ENCODE results near the gene KLHDC1.
A peak's percentile ranks its signal among the peaks of the same experiment; 100 is the strongest.
"Not testable (repeated sequence)": the region's sequence is repeated elsewhere in the genome, so short reads cannot be mapped to it uniquely, and the experiment has no call there.

Gene KLHDC1

GRCh38 chr14:49771691-49772090 is 78.8 kb downstream of the KLHDC1 start:
- CTCF ChIA-PET = interaction anchor here (4.0 kb wide), 1 partner anchor 137 kb away, joined by 16 read pairs; the partner anchor contains the start of gene DNAAF2
- H3K9me3 ChIP-seq (ENCODE audit: control insufficient read depth, insufficient read depth, low read depth, low read length); H3K27ac ChIP-seq (ENCODE audit: extremely low read depth, low read depth, low read length); H3K4me3 ChIP-seq (ENCODE audit: low read depth, low read length): not testable (repeated sequence)
- H3K4me1 ChIP-seq (ENCODE audit: control insufficient read depth, insufficient read depth, low read length) = peaks cover 18% of the 10 kb centered on the region
- POLR2A ChIA-PET = interaction anchor here (0.9 kb wide), 1 partner anchor 151 kb away, joined by 3 read pairs; no protein-coding TSS in a partner anchor
- H3K36me3 ChIP-seq (ENCODE audit: control insufficient read depth in 2 of 2, insufficient read depth in 1 of 2, low read length in 2 of 2) = peaks cover 26 to 28% of the 10 kb centered on the region in 2 experiments

- Histone ChIP-seq H3K36me3 (ENCODE audit: control insufficient read depth in 2 of 2, insufficient read depth in 1 of 2, low read length in 2 of 2) (peaks cover 43 to 48% of the 10 kb centered on the region in 2 experiments), H3K9me3 (ENCODE audit: control insufficient read depth, insufficient read depth, low read depth, low read length) (no peaks in the 10 kb centered on the region), H3K27ac (ENCODE audit: extremely low read depth, low read depth, low read length) (no peak overlapping the region), H3K4me3 (ENCODE audit: low read depth, low read length) (no peak overlapping the region), H3K4me1 (ENCODE audit: control insufficient read depth, insufficient read depth, low read length) (peaks cover 15% of the 10 kb centered on the region)
- TF ChIP-seq, protein P1, sequence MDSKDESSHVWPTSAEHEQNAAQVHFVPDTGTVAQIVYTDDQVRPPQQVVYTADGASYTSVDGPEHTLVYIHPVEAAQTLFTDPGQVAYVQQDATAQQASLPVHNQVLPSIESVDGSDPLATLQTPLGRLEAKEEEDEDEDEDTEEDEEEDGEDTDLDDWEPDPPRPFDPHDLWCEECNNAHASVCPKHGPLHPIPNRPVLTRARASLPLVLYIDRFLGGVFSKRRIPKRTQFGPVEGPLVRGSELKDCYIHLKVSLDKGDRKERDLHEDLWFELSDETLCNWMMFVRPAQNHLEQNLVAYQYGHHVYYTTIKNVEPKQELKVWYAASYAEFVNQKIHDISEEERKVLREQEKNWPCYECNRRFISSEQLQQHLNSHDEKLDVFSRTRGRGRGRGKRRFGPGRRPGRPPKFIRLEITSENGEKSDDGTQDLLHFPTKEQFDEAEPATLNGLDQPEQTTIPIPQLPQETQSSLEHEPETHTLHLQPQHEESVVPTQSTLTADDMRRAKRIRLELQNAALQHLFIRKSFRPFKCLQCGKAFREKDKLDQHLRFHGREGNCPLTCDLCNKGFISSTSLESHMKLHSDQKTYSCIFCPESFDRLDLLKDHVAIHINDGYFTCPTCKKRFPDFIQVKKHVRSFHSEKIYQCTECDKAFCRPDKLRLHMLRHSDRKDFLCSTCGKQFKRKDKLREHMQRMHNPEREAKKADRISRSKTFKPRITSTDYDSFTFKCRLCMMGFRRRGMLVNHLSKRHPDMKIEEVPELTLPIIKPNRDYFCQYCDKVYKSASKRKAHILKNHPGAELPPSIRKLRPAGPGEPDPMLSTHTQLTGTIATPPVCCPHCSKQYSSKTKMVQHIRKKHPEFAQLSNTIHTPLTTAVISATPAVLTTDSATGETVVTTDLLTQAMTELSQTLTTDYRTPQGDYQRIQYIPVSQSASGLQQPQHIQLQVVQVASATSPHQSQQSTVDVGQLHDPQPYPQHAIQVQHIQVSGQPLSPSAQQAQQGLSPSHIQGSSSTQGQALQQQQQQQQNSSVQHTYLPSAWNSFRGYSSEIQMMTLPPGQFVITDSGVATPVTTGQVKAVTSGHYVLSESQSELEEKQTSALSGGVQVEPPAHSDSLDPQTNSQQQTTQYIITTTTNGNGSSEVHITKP (tag by site-specific recombination; IDR thresholded peaks at IDR 0.05) = peak; percentile 48
- TF ChIP-seq WT1 (tag by site-specific recombination; IDR thresholded peaks at IDR 0.05) = no peak
- TF ChIP-seq, protein P2, sequence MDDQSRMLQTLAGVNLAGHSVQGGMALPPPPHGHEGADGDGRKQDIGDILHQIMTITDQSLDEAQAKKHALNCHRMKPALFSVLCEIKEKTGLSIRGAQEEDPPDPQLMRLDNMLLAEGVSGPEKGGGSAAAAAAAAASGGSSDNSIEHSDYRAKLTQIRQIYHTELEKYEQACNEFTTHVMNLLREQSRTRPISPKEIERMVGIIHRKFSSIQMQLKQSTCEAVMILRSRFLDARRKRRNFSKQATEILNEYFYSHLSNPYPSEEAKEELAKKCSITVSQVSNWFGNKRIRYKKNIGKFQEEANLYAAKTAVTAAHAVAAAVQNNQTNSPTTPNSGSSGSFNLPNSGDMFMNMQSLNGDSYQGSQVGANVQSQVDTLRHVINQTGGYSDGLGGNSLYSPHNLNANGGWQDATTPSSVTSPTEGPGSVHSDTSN (CRISPR knock-in tag; IDR thresholded peaks at IDR 0.05) = no peak
- CTCF ChIA-PET = no interaction called here
- POLR2A ChIA-PET = no interaction called here
These were observed 81.2 kb downstream of the KLHDC1 start for GRCh38 chr14:49774106-49774505.

DNA sequence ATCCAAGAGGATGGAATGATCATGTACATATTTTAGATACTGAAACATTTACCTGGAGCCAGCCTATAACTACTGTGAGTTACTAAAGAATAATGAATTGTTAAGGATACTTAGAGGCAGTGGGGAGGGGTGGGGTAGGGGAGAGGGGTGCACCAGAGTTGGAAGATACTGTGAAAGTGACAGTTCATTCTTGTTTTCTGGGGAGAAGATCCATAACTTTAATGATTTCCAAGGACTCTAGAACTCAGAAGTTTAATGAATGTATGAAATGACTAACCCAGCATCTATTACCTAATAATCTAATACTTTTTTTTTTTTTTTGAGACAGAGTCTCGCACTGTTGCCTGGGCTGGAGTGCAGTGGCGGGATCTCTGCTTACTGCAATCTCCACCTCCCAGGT is 85.5 kb downstream of the KLHDC1 start:
- Histone ChIP-seq H3K9me3 (ENCODE audit: control insufficient read depth, insufficient read depth, low read depth, low read length) (no peaks in the 10 kb centered on the region), H3K27ac (ENCODE audit: extremely low read depth, low read depth, low read length) (no peak overlapping the region), H3K4me1 (ENCODE audit: control insufficient read depth, insufficient read depth, low read length) (no peaks in the 10 kb centered on the region), H3K4me3 (ENCODE audit: low read depth, low read length) (no peak overlapping the region), H3K36me3 (ENCODE audit: control insufficient read depth in 2 of 2, insufficient read depth in 1 of 2, low read length in 2 of 2) (peaks cover 63 to 85% of the 10 kb centered on the region in 2 experiments)
- TF ChIP-seq ZNF202 (tag by site-specific recombination; IDR thresholded peaks at IDR 0.05; ENCODE audit: borderline replicate concordance) (no peak), ZNF621 (tag by site-specific recombination; IDR thresholded peaks at IDR 0.05) (no peak), ZNF266 (tag by site-specific recombination; IDR thresholded peaks at IDR 0.05; ENCODE audit: low read depth) (no peak), ZNF548 (tag by site-specific recombination; IDR thresholded peaks at IDR 0.05) (no peak), ZNF677 (tag by site-specific recombination; IDR thresholded peaks at IDR 0.05) (no peak), ZNF112 (tag by site-specific recombination; IDR thresholded peaks at IDR 0.05) (no peak), SP3 (tag by site-specific recombination; IDR thresholded peaks at IDR 0.05) (no peak), ZNF121 (tag by site-specific recombination; IDR thresholded peaks at IDR 0.05) (no peak), ZNF623 (tag by site-specific recombination; IDR thresholded peaks at IDR 0.05) (no peak), ZNF248 (tag by site-specific recombination; IDR thresholded peaks at IDR 0.05) (no peak), ZBTB48 (tag by site-specific recombination; IDR thresholded peaks at IDR 0.05) (no peak), KLF7 (tag by site-specific recombination; IDR thresholded peaks at IDR 0.05; ENCODE audit: borderline replicate concordance) (no peak), ZBTB20 (tag by site-specific recombination; IDR thresholded peaks at IDR 0.05) (no peak), GFI1B (tag by site-specific recombination; IDR thresholded peaks at IDR 0.05) (no peak), ZNF626 (tag by site-specific recombination; IDR thresholded peaks at IDR 0.05) (no peak), ZNF157 (tag by site-specific recombination; IDR thresholded peaks at IDR 0.05) (no peak), ZNF37A (tag by site-specific recombination; IDR thresholded peaks at IDR 0.05) (no peak), KLF9 (tag by site-specific recombination; IDR thresholded peaks at IDR 0.05; ENCODE audit: low read depth) (no peak)
- TF ChIP-seq, protein P3, sequence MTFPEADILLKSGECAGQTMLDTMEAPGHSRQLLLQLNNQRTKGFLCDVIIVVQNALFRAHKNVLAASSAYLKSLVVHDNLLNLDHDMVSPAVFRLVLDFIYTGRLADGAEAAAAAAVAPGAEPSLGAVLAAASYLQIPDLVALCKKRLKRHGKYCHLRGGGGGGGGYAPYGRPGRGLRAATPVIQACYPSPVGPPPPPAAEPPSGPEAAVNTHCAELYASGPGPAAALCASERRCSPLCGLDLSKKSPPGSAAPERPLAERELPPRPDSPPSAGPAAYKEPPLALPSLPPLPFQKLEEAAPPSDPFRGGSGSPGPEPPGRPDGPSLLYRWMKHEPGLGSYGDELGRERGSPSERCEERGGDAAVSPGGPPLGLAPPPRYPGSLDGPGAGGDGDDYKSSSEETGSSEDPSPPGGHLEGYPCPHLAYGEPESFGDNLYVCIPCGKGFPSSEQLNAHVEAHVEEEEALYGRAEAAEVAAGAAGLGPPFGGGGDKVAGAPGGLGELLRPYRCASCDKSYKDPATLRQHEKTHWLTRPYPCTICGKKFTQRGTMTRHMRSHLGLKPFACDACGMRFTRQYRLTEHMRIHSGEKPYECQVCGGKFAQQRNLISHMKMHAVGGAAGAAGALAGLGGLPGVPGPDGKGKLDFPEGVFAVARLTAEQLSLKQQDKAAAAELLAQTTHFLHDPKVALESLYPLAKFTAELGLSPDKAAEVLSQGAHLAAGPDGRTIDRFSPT (tag by site-specific recombination; IDR thresholded peaks at IDR 0.05) = no peak
- CTCF ChIA-PET = no interaction called here
- POLR2A ChIA-PET = no interaction called here

GRCh38 chr14:49781040-49781439 is 88.1 kb downstream of the KLHDC1 start:
- H3K36me3 ChIP-seq (ENCODE audit: control insufficient read depth in 2 of 2, insufficient read depth in 1 of 2, low read length in 2 of 2) = peaks cover 75 to 88% of the 10 kb centered on the region in 2 experiments
- H3K4me3 ChIP-seq (ENCODE audit: low read depth, low read length); H3K27ac ChIP-seq (ENCODE audit: extremely low read depth, low read depth, low read length); H3K9me3 ChIP-seq (ENCODE audit: control insufficient read depth, insufficient read depth, low read depth, low read length); H3K4me1 ChIP-seq (ENCODE audit: control insufficient read depth, insufficient read depth, low read length): not testable (repeated sequence)
- CTCF ChIA-PET = interaction anchor here (1.1 kb wide), 1 partner anchor 13 kb away, joined by 3 read pairs; the partner anchor contains the start of gene KLHDC2
- POLR2A ChIA-PET = interaction anchor here (1.8 kb wide), 1 partner anchor 12 kb away, joined by 5 read pairs; no protein-coding TSS in a partner anchor

Data from HEK293 (cell line).